ENCODE measurements around the gene BRICD5.

BRICD5 gene

DNA sequence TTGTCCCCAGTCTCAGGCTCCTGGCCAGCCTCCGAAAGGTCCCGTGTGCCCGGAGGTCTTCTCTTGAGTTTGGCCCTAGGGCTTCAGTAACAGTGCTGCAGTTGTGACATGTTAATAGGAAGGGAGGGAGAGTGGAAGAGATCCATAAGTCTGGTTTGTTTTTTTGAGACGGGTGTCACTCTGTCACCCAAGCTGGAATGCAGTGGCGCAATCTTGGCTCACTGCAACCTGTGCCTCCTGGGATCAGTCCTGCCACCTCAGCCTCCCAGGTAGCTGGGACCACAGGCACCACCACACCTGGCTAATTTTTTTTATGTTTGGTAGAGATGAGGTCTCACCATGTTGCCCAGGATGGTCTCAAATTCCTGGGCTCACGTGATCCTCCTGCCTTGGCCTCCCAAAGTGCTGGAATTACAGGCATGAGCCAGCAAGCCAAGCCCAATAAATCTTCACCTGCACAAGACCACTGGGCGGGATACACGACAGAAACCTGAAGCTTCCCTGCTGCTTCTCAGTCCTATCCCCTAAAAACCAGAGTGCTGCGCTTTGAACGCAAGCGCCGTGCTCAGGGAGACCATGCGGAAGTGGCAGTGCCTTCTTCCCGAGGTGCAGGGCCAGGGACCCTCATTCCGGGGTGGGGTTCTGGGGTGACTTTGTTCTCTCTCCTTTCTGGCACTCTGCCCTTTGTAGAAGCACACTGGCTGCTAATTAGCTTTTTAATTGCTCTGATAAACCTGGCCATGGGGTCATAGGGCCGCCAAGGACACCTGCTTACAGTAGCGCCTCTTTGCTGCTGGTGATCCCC is 44.2 kb downstream of the BRICD5 start:
- TF ChIP-seq, protein P1, sequence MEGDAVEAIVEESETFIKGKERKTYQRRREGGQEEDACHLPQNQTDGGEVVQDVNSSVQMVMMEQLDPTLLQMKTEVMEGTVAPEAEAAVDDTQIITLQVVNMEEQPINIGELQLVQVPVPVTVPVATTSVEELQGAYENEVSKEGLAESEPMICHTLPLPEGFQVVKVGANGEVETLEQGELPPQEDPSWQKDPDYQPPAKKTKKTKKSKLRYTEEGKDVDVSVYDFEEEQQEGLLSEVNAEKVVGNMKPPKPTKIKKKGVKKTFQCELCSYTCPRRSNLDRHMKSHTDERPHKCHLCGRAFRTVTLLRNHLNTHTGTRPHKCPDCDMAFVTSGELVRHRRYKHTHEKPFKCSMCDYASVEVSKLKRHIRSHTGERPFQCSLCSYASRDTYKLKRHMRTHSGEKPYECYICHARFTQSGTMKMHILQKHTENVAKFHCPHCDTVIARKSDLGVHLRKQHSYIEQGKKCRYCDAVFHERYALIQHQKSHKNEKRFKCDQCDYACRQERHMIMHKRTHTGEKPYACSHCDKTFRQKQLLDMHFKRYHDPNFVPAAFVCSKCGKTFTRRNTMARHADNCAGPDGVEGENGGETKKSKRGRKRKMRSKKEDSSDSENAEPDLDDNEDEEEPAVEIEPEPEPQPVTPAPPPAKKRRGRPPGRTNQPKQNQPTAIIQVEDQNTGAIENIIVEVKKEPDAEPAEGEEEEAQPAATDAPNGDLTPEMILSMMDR (IDR thresholded peaks at IDR 0.05): no peak

- TF ChIP-seq, protein P1 (IDR thresholded peaks at IDR 0.05): no peak
These were observed 44.8 kb downstream of the BRICD5 start for GRCh38 chr16:2165861-2166260.

DNA sequence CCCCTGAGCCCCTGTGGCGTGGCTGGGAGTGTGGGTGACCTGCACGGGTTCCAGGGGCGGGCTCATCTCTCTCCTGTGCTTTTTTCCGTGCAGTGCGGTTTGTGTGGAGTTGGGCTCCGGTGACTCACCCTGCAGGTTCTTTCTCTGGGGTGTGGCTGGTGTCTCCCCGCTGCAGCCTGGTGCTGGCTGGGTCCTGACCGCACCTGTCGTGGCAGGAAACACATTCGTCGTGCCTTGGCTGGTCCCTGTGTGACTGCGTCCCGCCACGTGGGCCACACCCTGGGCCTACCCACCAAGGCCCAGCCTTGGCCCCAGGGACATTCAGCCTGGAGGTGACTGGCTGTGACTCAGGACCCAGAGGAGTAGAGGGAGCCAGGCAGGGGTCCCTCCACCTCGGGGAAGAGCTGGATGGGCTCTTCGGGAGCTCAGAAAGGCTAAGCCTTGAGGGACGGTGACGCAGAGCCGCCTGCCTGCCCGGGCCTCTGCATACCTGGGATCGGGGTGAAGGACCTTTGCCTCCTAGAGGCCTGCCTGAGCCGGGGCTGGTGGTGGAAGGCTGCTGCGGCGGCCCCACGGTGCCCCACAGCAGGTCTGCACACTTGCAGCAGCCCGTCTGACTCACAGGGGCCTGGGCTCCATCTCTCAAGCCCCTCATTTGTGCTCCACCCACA is 47.3 kb downstream of the BRICD5 start:
- TF ChIP-seq, protein P1 (IDR thresholded peaks at IDR 0.05): no peak

- TF ChIP-seq, protein P1 (IDR thresholded peaks at IDR 0.05): no peak
These were observed 48.0 kb downstream of the BRICD5 start for GRCh38 chr16:2162676-2163118.

DNA sequence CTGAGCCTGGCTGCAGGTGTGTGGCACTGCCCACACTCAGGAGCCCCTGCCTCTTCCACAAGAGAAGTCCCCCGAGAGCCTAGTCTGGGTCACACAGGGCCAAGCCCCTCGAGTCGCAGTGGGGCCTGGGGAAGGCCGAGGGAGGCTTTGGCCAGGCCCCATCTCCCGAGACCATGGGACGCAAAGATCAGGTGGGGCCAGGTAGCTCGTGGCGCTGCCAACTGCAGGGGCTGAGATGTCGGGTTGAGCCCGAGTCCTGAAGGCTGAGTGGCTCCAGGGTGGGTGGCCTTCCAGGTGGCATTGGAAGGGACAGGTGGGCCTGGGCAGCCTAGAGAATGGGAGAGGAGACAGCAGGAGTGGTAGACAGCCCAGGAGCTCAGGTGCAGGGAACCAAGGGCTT is 48.8 kb downstream of the BRICD5 start:
- TF ChIP-seq, protein P1 (IDR thresholded peaks at IDR 0.05): no peak

GRCh38 chr16:2160915-2161551 is 49.6 kb downstream of the BRICD5 start:
- TF ChIP-seq, protein P1 (IDR thresholded peaks at IDR 0.05): no peak
